Measurements from ENCODE around the gene TMIGD2. TPM values are rescaled to one million over a fixed set of nuclear protein-coding genes. Genes with fewer than 3 reads are reported as not detected.
A peak's percentile ranks its signal among the peaks of the same experiment; 100 is the strongest.

Gene TMIGD2
- total RNA-seq, 6 experiments from 2014 or later, result not detected

GRCh38 chr19:4345342-4346019 lies 43.3 kb upstream of the TMIGD2 start:
- Mint-ChIP-seq H3K27me3 (ENCODE audit: insufficient read depth) (peaks cover 2% of the 10 kb centered on the region), H3K4me3 (no peak overlapping the region), H3K36me3 (ENCODE audit: low read depth) (no peaks in the 10 kb centered on the region), H3K4me1 (ENCODE audit: low read depth) (peaks cover 8% of the 10 kb centered on the region), H3K27ac (no peak overlapping the region), H3K9me3 (no peaks in the 10 kb centered on the region)
- no peak for DNase-seq
- TF ChIP-seq CTCF (IDR thresholded peaks at IDR 0.05), result no peak

- TF ChIP-seq CTCF (IDR thresholded peaks at IDR 0.05), result no peak
- peaks cover 2% of the 10 kb centered on the region for H3K27me3 Mint-ChIP-seq (ENCODE audit: insufficient read depth)
- DNase-seq, result peak; percentile 31
- H3K4me3 Mint-ChIP-seq, result peak within 1 kb of the TSS; percentile 93
- H3K27ac Mint-ChIP-seq, result peak within 1 kb of the TSS; percentile 82
- no peaks in the 10 kb centered on the region for H3K9me3 Mint-ChIP-seq
- H3K36me3 Mint-ChIP-seq (ENCODE audit: low read depth), result no peaks in the 10 kb centered on the region
- H3K4me1 Mint-ChIP-seq (ENCODE audit: low read depth), result peaks cover 8% of the 10 kb centered on the region
Observed at GRCh38 chr19:4343370-4344307, 41.5 kb upstream of the TMIGD2 start, which contains the start of gene MPND. MPND (plus strand) TSS chr19:4343562; CDS start chr19:4343594, 32 bp downstream.

GRCh38 chr19:4342615-4343369 lies 40.6 kb upstream of the TMIGD2 start:
- TF ChIP-seq CTCF (IDR thresholded peaks at IDR 0.05), result peak; percentile 54
- Mint-ChIP-seq H3K9me3 (no peaks in the 10 kb centered on the region), H3K4me3 (peak overlapping the region; percentile 93), H3K4me1 (ENCODE audit: low read depth) (peaks cover 16% of the 10 kb centered on the region), H3K36me3 (ENCODE audit: low read depth) (no peaks in the 10 kb centered on the region), H3K27me3 (ENCODE audit: insufficient read depth) (peaks cover 2% of the 10 kb centered on the region), H3K27ac (peak overlapping the region; percentile 82)
- peak; percentile 100 for DNase-seq

- no peak for TF ChIP-seq CTCF (IDR thresholded peaks at IDR 0.05)
- H3K36me3 Mint-ChIP-seq (ENCODE audit: low read depth), result no peaks in the 10 kb centered on the region
- H3K27me3 Mint-ChIP-seq (ENCODE audit: insufficient read depth), result peaks cover 2% of the 10 kb centered on the region
- DNase-seq, result no peak
- H3K27ac Mint-ChIP-seq, result peak overlapping the region; percentile 59
- H3K4me1 Mint-ChIP-seq (ENCODE audit: low read depth), result peaks cover 18% of the 10 kb centered on the region
- peak overlapping the region; percentile 93 for H3K4me3 Mint-ChIP-seq
- H3K9me3 Mint-ChIP-seq, result no peaks in the 10 kb centered on the region
Observed at GRCh38 chr19:4342314-4342614, 40.1 kb upstream of the TMIGD2 start.
